SH-SY5Y (cell line): ENCODE measurements around the gene PSTPIP1.

ENCODE experiments used
- GATA2 ChIP-seq: IDR thresholded peaks from 2 replicates; pipeline ENCODE4 v1.6.1; 2011; ENCODE audit warnings: mild to moderate bottlenecking, low read depth, low read length
- GATA3 ChIP-seq: IDR thresholded peaks from 2 replicates; pipeline ENCODE4 v1.6.1; 2011; ENCODE audit warnings: low read depth, mild to moderate bottlenecking, low read length, moderate library complexity

PSTPIP1 gene

DNA sequence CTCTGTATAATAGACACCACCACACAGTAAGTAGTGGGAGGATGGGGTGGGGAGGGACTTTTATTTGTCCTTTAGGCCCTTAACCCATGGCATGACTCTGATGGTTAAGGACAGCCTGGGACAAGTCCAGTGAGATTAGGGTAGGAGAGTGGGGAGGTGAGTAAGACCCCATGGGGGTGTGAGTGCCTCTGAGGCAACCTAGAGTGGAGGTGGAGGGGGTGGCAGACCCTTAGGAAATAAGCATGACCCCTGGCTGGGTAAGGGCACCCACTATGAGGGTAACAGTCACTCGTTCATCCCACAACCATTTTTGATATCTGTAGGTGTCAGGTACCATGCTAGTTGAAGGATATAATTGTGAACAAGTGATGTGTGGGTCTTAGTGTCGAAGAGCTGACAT, 21.0 kb upstream of the PSTPIP1 start:
- TF ChIP-seq GATA3 (no peak), GATA2 (no peak)

DNA sequence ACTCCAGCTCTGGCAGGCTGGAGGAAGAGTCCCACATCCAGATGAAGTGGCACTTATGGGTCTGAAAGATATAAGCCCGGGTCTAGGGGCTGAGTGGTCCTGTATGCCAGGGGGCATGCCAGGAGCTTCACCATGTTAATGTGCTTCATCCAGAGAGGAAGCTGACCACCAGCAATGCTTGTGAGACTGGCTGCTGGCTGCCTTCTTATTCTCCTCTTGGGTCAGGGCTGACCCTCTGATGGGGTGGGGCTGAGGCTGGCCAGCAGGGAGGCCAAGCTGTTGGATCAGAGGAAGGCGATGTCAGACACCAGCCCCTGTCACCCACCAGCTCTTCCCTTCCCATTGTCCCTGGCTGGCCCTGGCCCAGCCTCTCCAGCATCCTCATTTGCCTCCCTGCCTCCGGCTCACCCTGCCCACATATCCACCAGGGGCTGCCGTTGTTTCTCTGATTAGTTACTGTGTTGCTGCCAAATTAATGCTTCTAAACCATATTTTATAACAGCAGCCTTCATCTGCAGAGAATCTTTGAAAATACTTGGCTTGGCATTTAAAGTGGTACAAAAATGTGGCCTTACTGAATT, 20.4 kb upstream of the PSTPIP1 start:
- no peak for TF ChIP-seq GATA3
- no peak for TF ChIP-seq GATA2

DNA sequence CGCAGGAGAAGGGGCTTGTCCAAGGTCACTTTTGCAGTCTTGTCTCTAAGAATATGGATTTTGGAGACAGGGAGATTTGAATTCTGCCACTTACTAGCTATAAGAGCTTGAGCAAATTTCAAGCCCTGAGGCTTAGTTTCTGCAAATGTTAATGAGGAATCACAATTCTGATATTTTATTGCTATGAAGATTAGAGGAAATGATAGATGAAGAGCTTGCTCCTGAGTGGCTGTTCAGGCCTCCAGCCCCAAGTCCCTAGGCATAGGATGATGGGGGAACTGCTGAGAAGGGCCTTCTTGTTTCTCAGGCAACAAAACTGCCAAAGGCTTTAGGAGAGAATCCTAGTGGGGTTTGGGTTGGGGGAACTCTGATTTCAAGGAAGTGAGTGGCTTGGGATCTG, 18.8 kb upstream of the PSTPIP1 start:
- TF ChIP-seq GATA3 (no peak), GATA2 (no peak)

DNA sequence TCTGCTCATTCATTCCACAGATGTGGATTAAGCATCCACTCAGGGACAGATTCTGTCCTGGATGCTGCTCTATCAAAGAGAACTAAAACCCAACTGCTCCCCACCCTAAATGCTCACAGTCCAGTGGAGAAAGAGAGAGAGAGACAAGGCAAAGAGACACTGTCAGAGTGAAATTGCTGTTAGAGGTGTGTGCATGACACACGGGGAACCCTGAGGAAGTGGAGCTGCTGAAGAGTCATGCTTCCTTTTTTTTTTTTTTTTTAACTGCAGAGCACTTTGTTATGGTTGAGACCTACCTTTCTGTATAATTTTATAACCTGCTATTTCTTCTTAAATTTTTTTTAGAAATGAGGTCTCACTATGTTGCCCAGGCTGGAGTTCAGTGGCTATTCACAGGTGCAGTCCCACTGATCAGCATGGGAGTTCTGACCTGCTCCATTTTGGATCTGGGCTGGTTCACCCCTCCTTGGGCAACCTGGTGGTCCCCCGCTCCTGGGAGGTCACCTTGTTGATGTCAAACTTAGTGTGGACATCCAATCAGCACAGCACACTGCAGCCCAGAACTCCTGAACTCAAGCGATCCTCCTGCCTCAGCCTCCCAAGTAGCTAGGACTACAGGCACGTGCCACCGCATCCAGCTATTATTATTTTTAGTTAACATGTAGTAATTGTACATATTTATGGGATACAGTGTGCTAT, 18.2 kb upstream of the PSTPIP1 start:
- TF ChIP-seq GATA2: no peak
- no peak for TF ChIP-seq GATA3

DNA sequence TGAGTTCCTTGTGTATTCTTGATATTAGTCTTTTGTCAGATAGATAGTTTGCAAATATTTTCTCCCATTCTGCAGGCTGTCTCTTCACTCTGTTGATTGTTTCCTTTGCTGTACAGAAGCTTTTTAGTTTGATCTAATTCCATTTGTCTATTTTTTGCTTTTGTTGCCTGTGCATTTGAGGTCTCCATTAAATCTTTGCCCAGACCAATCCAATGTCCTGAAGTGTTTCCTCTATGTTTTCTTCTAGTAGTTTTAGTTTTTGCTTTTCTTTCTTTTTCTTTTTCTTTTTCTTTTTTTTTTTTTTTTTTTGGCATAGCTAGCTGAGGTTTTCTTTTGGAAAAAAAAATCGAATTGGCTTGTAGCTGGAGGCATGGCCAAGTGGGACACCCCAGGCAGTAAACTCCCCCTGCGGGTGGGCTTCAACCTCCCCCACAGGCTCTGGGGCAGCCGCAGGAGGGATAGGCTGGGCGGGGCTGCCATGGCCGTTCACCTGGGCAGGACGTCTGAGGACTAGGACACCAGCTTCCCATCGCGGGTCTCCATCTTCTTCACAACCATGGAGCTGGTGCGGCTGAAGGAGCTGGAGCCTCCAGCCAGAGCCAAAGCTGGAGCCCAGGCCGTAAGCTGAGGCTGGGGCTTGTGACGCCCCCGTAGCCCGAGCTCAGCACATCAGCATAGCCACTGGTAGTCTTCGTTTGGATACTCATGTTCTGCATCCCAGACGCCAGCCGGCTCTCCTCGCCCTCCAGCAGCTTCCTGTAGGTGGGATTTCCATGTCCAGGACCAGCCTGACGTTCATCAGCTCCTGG, 16.2 kb upstream of the PSTPIP1 start:
- no peak for TF ChIP-seq GATA2
- TF ChIP-seq GATA3: no peak

DNA sequence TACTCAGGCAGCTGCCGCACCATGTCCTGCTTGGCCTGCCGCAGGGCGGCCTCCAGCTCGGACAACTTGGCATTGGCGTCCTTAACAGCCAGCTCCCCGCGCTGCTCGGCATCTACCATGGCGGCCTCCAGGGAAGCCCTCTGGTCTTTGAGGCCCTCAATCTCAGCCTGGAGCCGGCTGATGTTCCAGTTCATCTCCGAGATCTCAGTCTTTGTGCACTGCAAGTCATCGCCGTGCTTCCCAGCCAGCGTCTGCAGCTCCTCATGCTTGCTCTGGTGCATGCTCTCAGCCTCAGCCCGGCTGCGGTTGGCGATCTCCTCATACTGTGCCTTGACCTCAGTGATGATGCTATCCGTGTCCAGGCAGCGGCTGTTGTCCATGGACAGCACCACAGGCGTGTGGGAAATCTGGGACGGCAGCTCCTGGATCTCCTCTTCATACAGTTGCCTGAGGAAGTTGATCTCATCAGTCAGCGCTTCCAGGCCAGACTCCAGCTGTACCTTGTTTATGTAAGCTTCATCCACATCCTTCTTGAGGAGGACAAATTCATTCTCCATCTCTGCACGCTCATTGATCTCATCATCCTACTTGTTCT, 15.5 kb upstream of the PSTPIP1 start:
- no peak for TF ChIP-seq GATA3
- TF ChIP-seq GATA2: no peak

DNA sequence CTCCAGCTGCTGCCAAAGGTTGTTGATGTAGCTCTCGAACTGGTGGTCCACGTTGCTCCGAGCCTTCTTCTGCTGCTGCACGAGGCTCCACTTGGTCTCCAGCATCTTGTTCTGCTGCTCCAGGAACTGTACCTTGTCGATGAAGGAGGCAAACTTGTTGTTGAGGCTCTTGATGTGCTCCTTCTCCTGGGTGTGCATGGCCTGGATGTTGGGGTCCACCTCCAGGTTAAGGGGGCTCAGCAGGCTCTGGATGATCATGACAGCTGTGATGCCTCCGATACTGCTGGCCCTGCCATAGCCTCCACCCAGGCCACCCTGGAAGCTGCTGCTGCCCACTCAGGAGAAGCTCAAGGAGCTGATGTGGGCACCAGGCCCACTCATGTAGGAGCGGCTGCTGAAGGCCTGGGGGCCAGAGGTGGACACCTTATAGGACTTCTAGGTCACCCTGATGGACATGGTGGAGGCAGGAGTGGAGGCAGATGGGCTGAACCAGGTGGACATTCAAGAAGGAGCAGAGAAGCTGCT, 14.9 kb upstream of the PSTPIP1 start:
- no peak for TF ChIP-seq GATA3
- no peak for TF ChIP-seq GATA2

DNA sequence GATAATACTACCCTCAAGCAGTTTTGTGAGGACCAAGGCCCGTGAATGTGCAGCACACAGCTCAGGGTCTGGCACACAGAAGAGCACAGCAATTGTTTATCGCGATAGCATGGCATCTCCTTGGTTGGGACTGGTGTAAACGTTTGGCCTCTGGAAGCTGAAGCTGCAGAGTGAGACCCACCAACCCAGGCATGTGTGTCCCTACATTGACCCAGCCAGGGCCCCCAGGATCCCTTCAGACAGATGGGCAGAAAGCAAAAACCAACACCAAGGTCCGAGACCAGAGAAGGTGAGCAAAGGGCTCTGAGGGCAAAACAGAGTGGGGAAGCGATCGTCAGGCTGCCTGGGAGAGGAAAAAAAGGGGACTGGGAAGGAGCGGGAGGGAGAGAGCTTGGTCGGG, 12.6 kb upstream of the PSTPIP1 start:
- no peak for TF ChIP-seq GATA3
- no peak for TF ChIP-seq GATA2

DNA sequence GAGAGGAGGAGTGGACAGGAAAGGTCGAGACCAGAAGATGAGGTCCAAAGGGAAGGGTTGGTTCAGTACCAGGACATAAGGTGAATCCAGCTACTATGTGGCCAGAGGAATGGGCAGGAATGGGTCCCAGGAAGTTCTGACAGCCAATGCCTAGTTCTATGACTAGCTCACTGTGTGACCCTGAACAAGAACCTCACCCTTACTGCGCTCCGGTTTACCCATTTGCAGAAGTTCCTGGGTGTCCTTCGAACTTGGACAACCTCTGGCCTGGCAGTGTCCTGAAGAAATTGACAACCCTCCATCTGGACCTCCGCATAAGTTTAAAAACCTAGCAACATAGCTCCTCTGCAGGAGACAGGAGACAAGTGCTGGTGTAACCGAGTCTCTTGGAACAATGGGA, 12.2 kb upstream of the PSTPIP1 start:
- TF ChIP-seq GATA3: no peak
- no peak for TF ChIP-seq GATA2

DNA sequence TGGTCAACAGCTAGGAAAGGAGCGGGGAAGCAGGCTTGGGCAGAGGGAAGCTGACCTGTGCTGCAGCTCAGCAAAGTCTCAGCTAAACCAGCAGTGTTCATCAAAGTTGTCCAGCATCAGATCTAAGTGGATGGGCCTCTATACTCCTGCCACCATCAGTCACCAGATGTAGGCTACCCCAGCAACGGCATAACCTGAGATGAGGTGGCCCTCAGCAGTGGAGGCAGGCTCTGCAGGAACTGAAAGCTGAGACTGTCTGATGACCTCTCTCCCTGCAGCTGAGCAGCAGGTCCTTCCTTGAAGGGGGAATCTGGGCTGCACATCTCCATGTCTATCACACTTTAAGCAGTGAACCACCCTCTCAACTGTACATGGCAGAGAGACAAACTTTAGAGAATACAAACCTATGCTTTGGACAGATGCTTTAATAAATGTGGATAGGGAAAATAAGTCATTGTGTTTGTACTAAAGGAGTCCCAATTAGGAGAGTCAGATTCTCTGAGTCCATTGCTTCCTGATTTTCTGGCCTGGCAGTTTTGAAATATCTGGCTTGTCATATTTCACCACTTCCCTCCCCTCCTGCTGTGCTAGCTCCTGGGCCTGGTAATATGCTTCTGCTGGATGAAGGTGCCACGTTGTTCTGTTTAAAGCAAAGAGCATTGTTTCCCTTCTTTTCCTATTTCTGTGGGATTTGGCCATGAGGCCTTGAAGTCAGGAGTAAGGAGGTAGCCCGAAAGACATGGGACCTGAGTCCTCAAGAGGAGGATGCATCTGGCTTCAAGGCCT, 11.1 kb upstream of the PSTPIP1 start:
- no peak for TF ChIP-seq GATA3
- TF ChIP-seq GATA2: no peak

DNA sequence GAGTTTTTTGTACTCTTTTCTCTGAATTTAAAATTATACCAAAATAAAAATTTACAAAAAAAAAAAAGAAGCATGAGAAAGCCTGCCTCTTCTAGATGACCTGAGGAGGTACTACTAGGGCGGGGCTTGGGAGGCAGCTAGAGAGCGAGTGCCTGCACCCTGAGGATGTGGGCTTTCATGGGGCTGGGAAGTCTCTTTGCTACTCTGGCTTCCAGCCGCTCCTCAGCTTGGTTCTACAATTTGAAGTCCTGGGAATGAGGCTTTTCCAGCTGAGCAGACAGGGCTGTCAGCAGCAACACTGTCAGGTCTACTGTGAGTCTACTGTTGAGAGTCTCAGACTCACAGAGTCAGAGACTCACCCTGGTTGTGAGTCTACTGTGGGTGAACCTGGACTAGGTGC, 8.2 kb upstream of the PSTPIP1 start:
- TF ChIP-seq GATA2: no peak
- no peak for TF ChIP-seq GATA3

DNA sequence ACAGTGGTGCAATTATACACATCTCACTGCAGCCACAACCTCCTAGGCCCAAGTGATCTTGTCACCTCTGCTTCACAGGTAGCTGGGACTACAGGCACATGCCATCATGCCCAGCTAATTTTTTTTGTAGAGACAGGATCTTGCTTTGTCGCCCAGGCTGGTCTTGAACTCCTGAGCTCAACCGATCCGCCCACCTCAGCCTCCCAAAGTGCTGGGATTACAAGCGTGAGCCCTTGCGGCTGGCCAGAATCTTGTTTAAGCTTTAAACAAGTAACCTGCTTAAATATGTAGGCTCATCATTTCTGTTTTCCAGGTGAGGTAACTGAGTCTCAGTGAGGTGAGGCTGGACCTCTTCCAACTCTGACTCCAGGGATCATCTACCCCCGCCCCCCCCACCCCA, 7.7 kb upstream of the PSTPIP1 start:
- TF ChIP-seq GATA3 (no peak), GATA2 (no peak)
